Measurements from ENCODE around the gene ANO2. TPM values are rescaled to one million over a fixed set of nuclear protein-coding genes. Genes with fewer than 3 reads are reported as not detected.

The ANO2 gene
- total RNA-seq, 1 donor from 2014 or later = 2.6 TPM

- H3K27ac Mint-ChIP-seq = no peak overlapping the region
- H3K4me1 Mint-ChIP-seq (ENCODE audit: unreplicated experiment) = peaks cover 23% of the 10 kb centered on the region
- no peak overlapping the region for H3K4me3 Mint-ChIP-seq
- no peak for DNase-seq (ENCODE audit: extremely low spot score, unreplicated experiment)
- H3K9me3 Mint-ChIP-seq = peaks cover 6% of the 10 kb centered on the region
- peaks cover 10% of the 10 kb centered on the region for H3K36me3 Mint-ChIP-seq
- peaks cover 21% of the 10 kb centered on the region for H3K27me3 Mint-ChIP-seq
- no peak for TF ChIP-seq CTCF (conservative IDR thresholded peaks at IDR 0.05)
Observed at GRCh38 chr12:5586201-5586600, 358.9 kb downstream of the ANO2 start.

GRCh38 chr12:5585178-5585577 lies 359.9 kb downstream of the ANO2 start:
- H3K4me3 Mint-ChIP-seq = no peak overlapping the region
- H3K9me3 Mint-ChIP-seq = peaks cover 6% of the 10 kb centered on the region
- no peak overlapping the region for H3K27ac Mint-ChIP-seq
- H3K27me3 Mint-ChIP-seq = peaks cover 23% of the 10 kb centered on the region
- peaks cover 23% of the 10 kb centered on the region for H3K4me1 Mint-ChIP-seq (ENCODE audit: unreplicated experiment)
- DNase-seq (ENCODE audit: extremely low spot score, unreplicated experiment) = no peak
- peaks cover 10% of the 10 kb centered on the region for H3K36me3 Mint-ChIP-seq
- TF ChIP-seq CTCF (conservative IDR thresholded peaks at IDR 0.05) = no peak

GRCh38 chr12:5584412-5585175 lies 360.5 kb downstream of the ANO2 start:
- Mint-ChIP-seq H3K4me1 (ENCODE audit: unreplicated experiment) (peaks cover 23% of the 10 kb centered on the region), H3K36me3 (peaks cover 10% of the 10 kb centered on the region), H3K9me3 (peaks cover 6% of the 10 kb centered on the region), H3K4me3 (no peak overlapping the region), H3K27ac (no peak overlapping the region), H3K27me3 (peaks cover 23% of the 10 kb centered on the region)
- no peak for DNase-seq (ENCODE audit: extremely low spot score, unreplicated experiment)
- TF ChIP-seq CTCF (conservative IDR thresholded peaks at IDR 0.05) = no peak

- peaks cover 10% of the 10 kb centered on the region for H3K4me1 Mint-ChIP-seq (ENCODE audit: unreplicated experiment)
- H3K36me3 Mint-ChIP-seq = peaks cover 10% of the 10 kb centered on the region
- peaks cover 23% of the 10 kb centered on the region for H3K27me3 Mint-ChIP-seq
- no peak for TF ChIP-seq CTCF (conservative IDR thresholded peaks at IDR 0.05)
- H3K27ac Mint-ChIP-seq = no peak overlapping the region
- no peak for DNase-seq (ENCODE audit: extremely low spot score, unreplicated experiment)
- peaks cover 6% of the 10 kb centered on the region for H3K9me3 Mint-ChIP-seq
- H3K4me3 Mint-ChIP-seq = no peak overlapping the region
Observed at GRCh38 chr12:5582541-5582940, 362.5 kb downstream of the ANO2 start.

GRCh38 chr12:5582018-5582417 lies 363.0 kb downstream of the ANO2 start:
- Mint-ChIP-seq H3K9me3 (peaks cover 6% of the 10 kb centered on the region), H3K4me1 (ENCODE audit: unreplicated experiment) (peaks cover 6% of the 10 kb centered on the region), H3K36me3 (peaks cover 10% of the 10 kb centered on the region), H3K27ac (no peak overlapping the region), H3K27me3 (peaks cover 23% of the 10 kb centered on the region), H3K4me3 (no peak overlapping the region)
- TF ChIP-seq CTCF (conservative IDR thresholded peaks at IDR 0.05) = no peak
- no peak for DNase-seq (ENCODE audit: extremely low spot score, unreplicated experiment)

All from type B pancreatic cell (in vitro differentiated cells).